Measurements from ENCODE around the gene CAMTA1.

The CAMTA1 gene

DNA sequence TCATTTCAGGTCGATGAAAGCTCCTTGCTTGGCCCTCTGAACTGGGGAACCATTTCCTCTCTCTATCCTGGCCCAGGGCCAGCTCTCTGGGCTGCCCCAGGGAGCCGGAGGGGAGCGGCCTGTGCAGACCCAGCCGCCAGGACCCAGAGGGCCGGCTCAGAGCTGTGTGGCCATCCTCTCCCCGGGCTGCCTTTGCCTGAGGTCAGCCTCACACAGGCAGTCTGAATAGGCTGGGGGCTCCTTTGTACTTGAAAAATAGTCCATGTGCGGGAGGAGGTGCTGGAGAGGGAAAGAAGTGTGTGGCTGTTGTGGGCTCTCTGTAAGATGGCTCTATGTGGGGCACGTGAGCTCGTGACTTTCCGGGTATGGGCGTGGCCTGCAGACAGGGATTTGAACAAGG is 710.7 kb downstream of the CAMTA1 start:
- H3K4me1 ChIP-seq (ENCODE audit: control insufficient read depth, insufficient read depth, low read length) = no peaks in the 10 kb centered on the region
- no peaks in the 10 kb centered on the region for H3K27me3 ChIP-seq (ENCODE audit: control insufficient read depth, insufficient read depth, low read length)
- H3K36me3 ChIP-seq (ENCODE audit: control insufficient read depth, insufficient read depth, low read length) = no peaks in the 10 kb centered on the region
- no peaks in the 10 kb centered on the region for H3K9me3 ChIP-seq (ENCODE audit: control insufficient read depth, insufficient read depth, low read length)
- H3K4me3 ChIP-seq (ENCODE audit: low read depth, low read length) = no peak overlapping the region
- no peak overlapping the region for H3K9ac ChIP-seq (ENCODE audit: low read depth, low read length)

DNA sequence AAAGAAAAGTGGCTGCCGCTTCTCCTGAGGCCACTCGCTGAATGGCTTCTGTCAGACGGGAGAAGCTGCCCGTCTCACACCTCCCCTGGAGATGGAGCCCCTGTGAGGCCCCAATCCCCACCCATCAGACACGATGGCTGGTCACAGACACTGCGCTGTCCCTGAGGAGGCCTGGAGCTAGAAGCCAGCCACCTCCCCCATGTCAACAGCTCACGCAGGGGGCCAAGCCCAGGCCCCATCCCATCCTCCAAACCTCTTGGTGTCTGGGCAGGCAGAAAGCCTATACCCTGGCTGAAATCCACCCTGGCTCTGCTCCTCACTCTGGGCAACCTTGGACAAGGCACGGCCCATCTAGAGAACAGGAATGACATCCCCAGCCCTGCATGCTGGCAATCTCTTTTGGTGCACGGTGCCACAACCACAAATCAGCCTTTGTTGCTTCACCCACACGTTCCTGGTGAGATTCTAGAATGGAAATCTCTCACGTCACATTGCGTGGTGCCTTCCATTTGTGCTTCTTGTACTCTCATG is 711.9 kb downstream of the CAMTA1 start:
- no peak overlapping the region for H3K4me3 ChIP-seq (ENCODE audit: low read depth, low read length)
- H3K4me1 ChIP-seq (ENCODE audit: control insufficient read depth, insufficient read depth, low read length) = no peaks in the 10 kb centered on the region
- no peaks in the 10 kb centered on the region for H3K27me3 ChIP-seq (ENCODE audit: control insufficient read depth, insufficient read depth, low read length)
- H3K9me3 ChIP-seq (ENCODE audit: control insufficient read depth, insufficient read depth, low read length) = no peaks in the 10 kb centered on the region
- no peak overlapping the region for H3K9ac ChIP-seq (ENCODE audit: low read depth, low read length)
- no peaks in the 10 kb centered on the region for H3K36me3 ChIP-seq (ENCODE audit: control insufficient read depth, insufficient read depth, low read length)

DNA sequence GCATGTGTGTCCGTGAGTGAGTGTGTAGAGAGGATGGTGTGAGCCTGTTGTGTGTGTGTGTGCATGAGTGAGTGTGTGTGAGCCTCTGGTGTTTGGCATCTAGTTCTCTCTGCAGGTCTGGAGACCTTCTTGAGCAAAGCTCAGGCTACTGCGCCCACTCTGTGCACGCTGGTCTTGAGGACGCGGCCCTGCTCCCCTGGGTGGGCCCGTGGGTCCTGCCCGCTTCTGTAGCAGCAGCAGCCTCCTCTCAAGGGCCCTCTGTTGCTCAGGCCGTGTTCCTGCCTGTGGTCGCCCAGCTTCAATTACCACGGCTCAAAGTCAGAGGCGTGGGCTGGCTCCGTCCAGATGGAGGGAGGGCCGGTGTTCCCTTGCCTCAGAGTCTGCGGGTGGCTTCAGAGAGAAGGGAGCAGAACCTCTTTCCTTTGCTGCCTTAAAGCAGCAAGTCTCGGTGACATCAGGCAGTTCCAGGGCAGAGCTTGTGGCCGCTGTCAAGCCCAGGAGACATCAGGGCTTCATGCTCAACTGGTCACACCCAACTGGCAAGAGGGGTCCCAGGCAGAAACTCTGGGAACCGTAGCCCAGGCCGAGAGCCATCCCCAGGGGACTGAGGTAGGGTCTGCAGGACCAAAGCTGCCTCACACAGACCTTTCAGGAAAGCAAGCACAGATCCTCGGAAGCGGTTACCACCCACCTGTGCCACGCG is 715.3 kb downstream of the CAMTA1 start:
- Histone ChIP-seq H3K9me3 (ENCODE audit: control insufficient read depth, insufficient read depth, low read length) (no peaks in the 10 kb centered on the region), H3K27me3 (ENCODE audit: control insufficient read depth, insufficient read depth, low read length) (no peaks in the 10 kb centered on the region), H3K4me3 (ENCODE audit: low read depth, low read length) (no peak overlapping the region), H3K36me3 (ENCODE audit: control insufficient read depth, insufficient read depth, low read length) (no peaks in the 10 kb centered on the region), H3K4me1 (ENCODE audit: control insufficient read depth, insufficient read depth, low read length) (no peaks in the 10 kb centered on the region), H3K9ac (ENCODE audit: low read depth, low read length) (no peak overlapping the region)

DNA sequence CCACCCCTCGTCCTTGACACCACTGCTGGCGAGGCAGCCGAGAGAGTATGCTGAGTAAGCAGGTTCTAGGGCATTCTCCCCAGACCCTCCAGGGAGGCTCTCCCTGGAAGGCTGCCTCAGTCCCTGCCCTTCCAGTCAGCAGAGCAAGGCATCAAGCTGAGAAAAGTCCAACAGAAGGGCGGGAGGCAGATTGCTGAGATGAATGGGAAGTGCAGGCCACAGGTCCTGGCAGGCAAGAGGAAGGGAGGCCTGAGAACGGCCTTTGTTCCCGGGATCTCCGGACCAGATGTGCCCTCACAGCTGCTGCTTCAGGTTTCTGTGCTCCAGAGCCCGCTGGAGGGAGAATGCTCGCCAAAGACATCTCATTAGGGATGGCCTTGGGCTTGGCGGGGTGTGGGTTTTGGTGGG is 715.8 kb downstream of the CAMTA1 start:
- no peak overlapping the region for H3K4me3 ChIP-seq (ENCODE audit: low read depth, low read length)
- no peaks in the 10 kb centered on the region for H3K4me1 ChIP-seq (ENCODE audit: control insufficient read depth, insufficient read depth, low read length)

DNA sequence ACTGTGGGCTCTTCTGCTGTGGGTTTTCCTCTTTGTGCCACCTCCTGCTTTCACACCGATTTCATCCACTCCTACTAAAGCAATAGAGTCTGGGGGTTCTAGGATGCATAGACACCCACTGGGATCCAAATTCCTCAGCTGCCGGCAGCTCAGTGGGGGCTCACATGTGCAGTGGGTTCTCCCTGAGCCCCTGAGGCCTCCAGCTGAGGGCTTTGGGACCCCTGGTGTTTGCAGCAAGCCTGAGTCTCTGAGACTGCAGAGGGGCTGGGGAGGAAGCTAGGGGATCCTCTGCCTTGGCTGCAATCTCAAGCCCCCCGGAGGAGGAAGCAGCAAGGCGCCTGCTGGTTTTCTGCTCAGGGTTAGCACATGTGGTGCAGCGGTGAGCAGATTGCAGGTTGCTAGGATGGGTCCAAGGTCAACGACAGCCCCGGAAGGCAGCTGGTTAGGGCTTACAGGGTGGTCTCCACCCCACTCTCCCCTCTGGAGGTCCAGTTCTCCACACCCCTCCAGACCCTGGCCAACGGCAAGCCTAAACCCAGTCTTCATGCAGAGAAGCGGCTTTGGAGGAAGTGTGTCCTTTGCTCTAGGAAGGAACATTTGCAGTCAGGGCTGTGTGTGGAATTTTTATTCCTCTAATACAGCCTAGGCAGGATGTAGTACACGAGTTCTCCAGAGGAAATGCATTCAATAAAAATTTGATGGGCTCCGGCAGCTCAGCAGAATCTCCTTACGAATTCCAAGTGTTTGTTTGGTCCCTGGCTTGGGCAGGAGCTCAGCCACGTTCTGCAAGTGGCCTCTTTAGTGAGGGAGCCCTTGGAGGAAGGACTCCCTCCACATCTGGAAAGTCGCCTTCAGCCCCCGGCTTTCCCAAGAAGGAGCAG is 716.7 kb downstream of the CAMTA1 start:
- H3K9ac ChIP-seq (ENCODE audit: low read depth, low read length) = no peak overlapping the region
- H3K27me3 ChIP-seq (ENCODE audit: control insufficient read depth, insufficient read depth, low read length) = no peaks in the 10 kb centered on the region
- no peak overlapping the region for H3K4me3 ChIP-seq (ENCODE audit: low read depth, low read length)
- H3K4me1 ChIP-seq (ENCODE audit: control insufficient read depth, insufficient read depth, low read length) = no peaks in the 10 kb centered on the region
- no peaks in the 10 kb centered on the region for H3K9me3 ChIP-seq (ENCODE audit: control insufficient read depth, insufficient read depth, low read length)
- no peaks in the 10 kb centered on the region for H3K36me3 ChIP-seq (ENCODE audit: control insufficient read depth, insufficient read depth, low read length)

More for the DNA sequence above, 715.8 kb downstream of the CAMTA1 start:
- H3K9me3 ChIP-seq (ENCODE audit: control insufficient read depth, insufficient read depth, low read length) = no peaks in the 10 kb centered on the region
- no peak overlapping the region for H3K9ac ChIP-seq (ENCODE audit: low read depth, low read length)
- H3K36me3 ChIP-seq (ENCODE audit: control insufficient read depth, insufficient read depth, low read length) = no peaks in the 10 kb centered on the region
- H3K27me3 ChIP-seq (ENCODE audit: control insufficient read depth, insufficient read depth, low read length) = no peaks in the 10 kb centered on the region

DNA sequence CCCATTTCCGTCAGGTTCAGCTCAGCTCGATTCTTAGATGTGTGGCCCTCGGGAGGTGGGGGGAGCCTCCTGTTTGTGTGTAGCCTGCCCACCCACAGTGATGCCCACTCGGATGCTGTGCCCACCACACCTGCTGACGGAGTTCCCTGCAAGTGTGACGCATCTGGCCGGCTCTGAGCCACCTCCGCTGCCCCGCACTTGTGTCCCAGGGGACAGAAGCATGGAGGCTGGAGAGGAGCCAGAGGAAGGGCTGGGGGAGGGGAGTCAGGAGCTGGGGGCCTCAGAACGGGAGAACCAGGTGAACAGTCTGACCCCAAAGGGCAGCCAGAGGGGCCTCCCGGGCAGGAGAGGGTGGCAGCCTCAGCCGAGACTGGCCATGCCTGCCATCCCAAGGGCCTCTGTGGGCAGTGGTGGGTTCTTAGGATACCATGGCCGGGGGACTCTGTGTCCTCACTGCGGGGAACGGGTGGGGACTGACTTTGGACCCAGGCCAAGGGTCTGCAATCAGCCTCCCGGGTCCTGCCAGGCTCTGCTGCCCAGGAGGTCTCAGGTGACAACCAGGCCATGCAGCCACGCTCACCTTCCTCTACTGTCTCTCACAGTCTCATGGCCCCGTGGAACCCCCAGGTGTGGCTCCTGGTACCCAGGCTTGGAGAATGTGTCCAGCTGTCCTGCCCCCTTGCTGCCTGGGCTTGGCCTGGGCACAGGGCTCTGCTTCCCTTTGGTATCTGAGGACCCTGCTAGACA is 718.6 kb downstream of the CAMTA1 start:
- no peak overlapping the region for H3K9ac ChIP-seq (ENCODE audit: low read depth, low read length)
- no peaks in the 10 kb centered on the region for H3K27me3 ChIP-seq (ENCODE audit: control insufficient read depth, insufficient read depth, low read length)
- no peaks in the 10 kb centered on the region for H3K36me3 ChIP-seq (ENCODE audit: control insufficient read depth, insufficient read depth, low read length)
- no peaks in the 10 kb centered on the region for H3K4me1 ChIP-seq (ENCODE audit: control insufficient read depth, insufficient read depth, low read length)
- no peak overlapping the region for H3K4me3 ChIP-seq (ENCODE audit: low read depth, low read length)
- H3K9me3 ChIP-seq (ENCODE audit: control insufficient read depth, insufficient read depth, low read length) = no peaks in the 10 kb centered on the region

DNA sequence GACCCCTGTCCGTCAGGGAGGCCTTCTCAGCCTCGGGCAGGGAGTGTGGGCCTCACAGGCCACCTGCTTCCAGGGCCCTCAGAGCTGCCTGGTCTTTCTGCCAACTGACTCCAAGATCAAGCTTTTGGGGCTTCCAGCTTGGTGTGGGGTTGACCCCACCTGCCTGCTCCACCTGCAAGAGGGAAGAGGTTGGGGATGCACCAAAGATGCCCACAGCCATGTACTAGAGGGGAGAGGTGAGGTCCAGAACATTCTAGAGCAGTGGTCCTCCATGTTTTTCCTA is 719.1 kb downstream of the CAMTA1 start:
- no peaks in the 10 kb centered on the region for H3K27me3 ChIP-seq (ENCODE audit: control insufficient read depth, insufficient read depth, low read length)
- H3K36me3 ChIP-seq (ENCODE audit: control insufficient read depth, insufficient read depth, low read length) = no peaks in the 10 kb centered on the region
- H3K4me3 ChIP-seq (ENCODE audit: low read depth, low read length) = no peak overlapping the region
- no peaks in the 10 kb centered on the region for H3K9me3 ChIP-seq (ENCODE audit: control insufficient read depth, insufficient read depth, low read length)
- H3K9ac ChIP-seq (ENCODE audit: low read depth, low read length) = no peak overlapping the region
- H3K4me1 ChIP-seq (ENCODE audit: control insufficient read depth, insufficient read depth, low read length) = no peaks in the 10 kb centered on the region

DNA sequence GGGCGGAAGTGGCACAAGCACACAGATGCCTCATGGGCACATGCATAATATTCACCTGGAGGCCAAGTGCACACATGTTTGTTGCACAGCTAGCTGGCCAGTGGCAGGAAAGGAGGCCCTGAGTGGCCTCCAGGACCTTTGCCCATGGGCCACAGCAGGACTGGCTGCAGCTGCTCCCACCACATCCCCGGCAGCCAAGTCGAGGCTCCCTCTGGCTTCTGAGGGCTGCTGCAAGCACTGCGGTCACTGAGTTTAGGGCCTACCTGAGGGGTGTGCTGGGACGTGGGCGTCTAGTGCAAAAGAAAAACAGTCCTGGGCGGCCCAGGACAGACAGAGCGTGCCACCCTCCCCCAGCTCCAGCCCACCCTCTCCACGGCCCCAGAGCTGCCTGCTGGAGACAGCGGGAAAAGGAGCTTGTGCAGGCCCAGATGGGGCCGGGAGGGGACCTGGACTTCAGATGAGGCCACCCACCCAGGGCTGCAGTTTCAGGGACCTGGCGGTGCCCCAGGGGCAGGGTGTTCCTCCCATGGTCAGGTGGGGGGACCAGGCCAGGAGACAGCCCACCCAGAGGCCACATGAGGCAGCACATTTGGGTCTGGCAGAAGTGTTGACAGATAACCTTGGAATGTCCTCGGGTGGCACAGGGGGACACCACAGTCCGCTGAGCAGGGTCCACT is 720.0 kb downstream of the CAMTA1 start:
- Histone ChIP-seq H3K27me3 (ENCODE audit: control insufficient read depth, insufficient read depth, low read length) (no peaks in the 10 kb centered on the region), H3K9ac (ENCODE audit: low read depth, low read length) (no peak overlapping the region), H3K36me3 (ENCODE audit: control insufficient read depth, insufficient read depth, low read length) (no peaks in the 10 kb centered on the region), H3K4me1 (ENCODE audit: control insufficient read depth, insufficient read depth, low read length) (no peaks in the 10 kb centered on the region), H3K9me3 (ENCODE audit: control insufficient read depth, insufficient read depth, low read length) (no peaks in the 10 kb centered on the region), H3K4me3 (ENCODE audit: low read depth, low read length) (no peak overlapping the region)

DNA sequence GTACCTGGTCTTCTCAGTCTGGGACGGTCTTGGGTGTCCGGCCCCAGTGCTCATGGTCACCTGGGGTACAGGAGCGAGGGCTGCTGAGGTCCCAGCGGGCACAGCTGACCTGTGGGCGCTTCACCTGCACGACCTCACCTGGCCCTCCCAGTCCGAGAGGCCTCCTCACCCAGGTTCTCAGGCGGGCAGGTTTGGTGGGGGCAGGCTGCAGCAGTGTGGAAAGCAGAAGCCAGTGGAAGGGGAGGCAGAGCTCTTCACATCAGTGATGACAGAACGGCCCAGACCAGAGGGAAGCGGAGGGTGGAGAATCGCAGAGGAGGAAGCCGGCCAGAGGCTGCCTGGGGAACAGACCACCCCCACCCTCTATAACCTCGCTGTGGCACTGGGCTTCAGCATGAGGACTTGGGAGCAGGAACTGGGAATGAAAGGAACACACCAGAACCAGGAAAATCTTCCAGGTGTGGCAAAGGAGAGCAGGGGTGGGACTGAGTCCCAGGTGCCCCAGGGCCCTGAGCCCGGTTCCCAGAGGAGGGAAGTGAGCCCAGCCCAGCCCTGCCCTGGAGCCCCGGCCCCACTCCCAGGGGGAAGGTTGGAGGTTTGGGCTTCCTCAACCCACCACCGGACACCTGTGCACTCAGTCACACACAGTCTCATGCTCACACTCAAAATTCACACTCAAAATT is 720.7 kb downstream of the CAMTA1 start:
- H3K9me3 ChIP-seq (ENCODE audit: control insufficient read depth, insufficient read depth, low read length) = no peaks in the 10 kb centered on the region
- H3K4me3 ChIP-seq (ENCODE audit: low read depth, low read length) = no peak overlapping the region
- H3K27me3 ChIP-seq (ENCODE audit: control insufficient read depth, insufficient read depth, low read length) = no peaks in the 10 kb centered on the region
- no peaks in the 10 kb centered on the region for H3K36me3 ChIP-seq (ENCODE audit: control insufficient read depth, insufficient read depth, low read length)
- H3K4me1 ChIP-seq (ENCODE audit: control insufficient read depth, insufficient read depth, low read length) = no peaks in the 10 kb centered on the region
- H3K9ac ChIP-seq (ENCODE audit: low read depth, low read length) = no peak overlapping the region

DNA sequence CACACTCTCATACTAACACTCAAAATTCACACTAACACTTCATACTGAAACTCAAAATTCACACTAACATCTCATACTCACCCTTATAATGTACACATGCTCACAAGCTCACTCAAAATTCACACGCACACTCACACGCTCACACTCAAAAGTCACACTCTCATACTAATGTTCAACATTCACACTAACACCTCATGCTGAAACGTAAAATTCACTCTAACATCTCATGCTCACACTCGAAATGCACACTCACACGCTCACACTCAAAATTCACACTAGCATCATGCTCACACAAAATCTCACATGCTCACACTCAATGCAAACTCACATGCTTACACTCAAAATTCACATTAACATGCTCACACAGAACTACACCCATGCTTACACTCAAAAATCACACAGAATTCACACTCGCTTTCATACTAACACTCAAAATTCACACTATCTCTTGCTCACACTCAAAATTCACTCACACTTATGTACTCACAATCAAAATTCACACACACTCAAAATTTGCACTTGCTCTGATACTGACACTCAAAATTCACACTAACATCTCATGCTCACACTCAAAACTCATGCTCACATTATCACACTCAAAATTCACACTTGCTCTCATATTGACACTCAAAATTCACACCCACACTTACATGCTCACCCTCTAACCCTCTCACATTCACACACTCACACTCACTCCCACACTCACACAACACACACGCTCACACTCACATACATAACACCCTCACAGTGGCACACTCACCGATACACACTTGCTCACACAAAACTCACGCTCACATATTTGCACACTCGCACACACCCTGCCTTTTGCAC is 721.4 kb downstream of the CAMTA1 start:
- Histone ChIP-seq H3K36me3 (ENCODE audit: control insufficient read depth, insufficient read depth, low read length) (no peaks in the 10 kb centered on the region), H3K4me1 (ENCODE audit: control insufficient read depth, insufficient read depth, low read length) (no peaks in the 10 kb centered on the region), H3K4me3 (ENCODE audit: low read depth, low read length) (no peak overlapping the region), H3K9me3 (ENCODE audit: control insufficient read depth, insufficient read depth, low read length) (no peaks in the 10 kb centered on the region), H3K27me3 (ENCODE audit: control insufficient read depth, insufficient read depth, low read length) (no peaks in the 10 kb centered on the region), H3K9ac (ENCODE audit: low read depth, low read length) (no peak overlapping the region)

All from iPS-15b (cell line).